Measurements from ENCODE around the gene METTL4. TPM values are rescaled to one million over a fixed set of nuclear protein-coding genes. Genes with fewer than 3 reads are reported as not detected.

METTL4 gene
- total RNA-seq, 1 experiment from 2014 or later = 8.6 TPM

DNA sequence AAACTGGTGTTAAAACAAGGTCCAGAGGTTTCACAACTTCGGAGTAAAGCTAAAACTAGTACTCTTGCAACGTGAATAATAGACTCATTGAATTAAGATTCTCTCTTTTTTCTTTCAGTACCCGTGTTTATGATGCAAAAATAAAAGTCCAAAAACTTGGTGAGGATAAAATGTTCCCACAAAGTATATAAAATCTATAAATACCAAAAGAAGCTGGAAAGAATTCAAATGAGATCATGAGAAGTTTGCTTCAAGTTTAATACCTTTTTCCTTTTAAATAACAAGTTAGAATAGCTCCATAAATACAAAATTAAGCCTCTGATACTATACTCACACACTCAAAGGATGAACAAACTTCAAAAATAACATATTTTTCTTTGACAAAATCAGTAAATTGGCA, 34.0 kb downstream of the METTL4 start:
- no peak overlapping the region for H2AFZ ChIP-seq (ENCODE audit: low read length)
- no peak overlapping the region for H3K27ac ChIP-seq (ENCODE audit: low read length)
- H3K4me2 ChIP-seq (ENCODE audit: low read length) = no peak overlapping the region
- no peaks in the 10 kb centered on the region for H3F3A ChIP-seq (ENCODE audit: low read length, unreplicated experiment)
- intact Hi-C loops (cut with micrococcal nuclease) = loop anchor here (5.0 kb wide), 1 partner anchor 55 kb away; no protein-coding TSS in a partner anchor
- ATAC-seq (no peak), DNase-seq (no peak)
- no peak overlapping the region for H3K9ac ChIP-seq (ENCODE audit: low read length)
- H4K20me1 ChIP-seq (ENCODE audit: low read length) = no peaks in the 10 kb centered on the region
- H3K36me3 ChIP-seq (ENCODE audit: low read depth, low read length) = no peaks in the 10 kb centered on the region
- no peaks in the 10 kb centered on the region for H3K27me3 ChIP-seq (ENCODE audit: low read length)
- TF ChIP-seq EZH2phosphoT487 (IDR thresholded peaks at IDR 0.05; ENCODE audit: borderline replicate concordance, low read length) (no peak), EZH2 (IDR thresholded peaks at IDR 0.05; ENCODE audit: low read length, unreplicated experiment) (no peak)
- TF ChIP-seq, protein P1, sequence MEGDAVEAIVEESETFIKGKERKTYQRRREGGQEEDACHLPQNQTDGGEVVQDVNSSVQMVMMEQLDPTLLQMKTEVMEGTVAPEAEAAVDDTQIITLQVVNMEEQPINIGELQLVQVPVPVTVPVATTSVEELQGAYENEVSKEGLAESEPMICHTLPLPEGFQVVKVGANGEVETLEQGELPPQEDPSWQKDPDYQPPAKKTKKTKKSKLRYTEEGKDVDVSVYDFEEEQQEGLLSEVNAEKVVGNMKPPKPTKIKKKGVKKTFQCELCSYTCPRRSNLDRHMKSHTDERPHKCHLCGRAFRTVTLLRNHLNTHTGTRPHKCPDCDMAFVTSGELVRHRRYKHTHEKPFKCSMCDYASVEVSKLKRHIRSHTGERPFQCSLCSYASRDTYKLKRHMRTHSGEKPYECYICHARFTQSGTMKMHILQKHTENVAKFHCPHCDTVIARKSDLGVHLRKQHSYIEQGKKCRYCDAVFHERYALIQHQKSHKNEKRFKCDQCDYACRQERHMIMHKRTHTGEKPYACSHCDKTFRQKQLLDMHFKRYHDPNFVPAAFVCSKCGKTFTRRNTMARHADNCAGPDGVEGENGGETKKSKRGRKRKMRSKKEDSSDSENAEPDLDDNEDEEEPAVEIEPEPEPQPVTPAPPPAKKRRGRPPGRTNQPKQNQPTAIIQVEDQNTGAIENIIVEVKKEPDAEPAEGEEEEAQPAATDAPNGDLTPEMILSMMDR (conservative IDR thresholded peaks at IDR 0.05; ENCODE audit: low read depth, low read length) = no peak
- H3K9me2 ChIP-seq (replicated peaks; ENCODE audit: low read length) = no peaks in the 10 kb centered on the region
- no peaks in the 10 kb centered on the region for H3K79me2 ChIP-seq (ENCODE audit: low read length)
- BruUV-seq (replicated peaks) = no TSS peak
- POLR2A ChIA-PET (ENCODE audit: unreplicated experiment) = no interaction called here
- H3K4me1 ChIP-seq (ENCODE audit: insufficient read depth, low read length) = peaks cover 16% of the 10 kb centered on the region; the same call in 1 of the 2 replicates
- H3K4me3 ChIP-seq (ENCODE audit: low read length) = no peak overlapping the region
- CTCF ChIA-PET = interaction anchor here (0.6 kb wide), 1 partner anchor 23 kb away, joined by 3 read pairs; no protein-coding TSS in a partner anchor
- no peaks in the 10 kb centered on the region for H3K9me3 ChIP-seq (ENCODE audit: low read length)

DNA sequence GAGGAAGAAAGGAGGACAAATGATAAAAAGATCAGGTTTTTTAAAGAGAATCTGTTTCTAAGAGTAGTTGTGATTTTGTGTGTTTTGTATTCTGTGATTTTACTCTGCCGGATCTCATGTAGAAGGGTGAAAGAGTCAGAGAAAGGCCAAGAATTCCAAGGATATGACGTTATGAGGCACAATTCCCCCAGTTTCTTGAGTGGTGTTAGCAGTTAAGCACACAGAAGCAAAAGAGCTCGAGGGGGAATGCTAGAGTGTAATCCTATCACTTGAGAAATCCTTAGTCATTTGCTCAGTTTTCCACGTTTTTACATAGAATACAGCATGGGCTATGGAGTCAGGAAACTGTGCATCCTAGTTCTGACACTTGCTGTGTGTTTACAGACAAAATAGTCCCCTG, 34.8 kb downstream of the METTL4 start:
- ATAC-seq (peak; percentile 24; the same call in 1 of the 2 replicates), DNase-seq (peak; percentile 18)
- no peaks in the 10 kb centered on the region for H3K27me3 ChIP-seq (ENCODE audit: low read length)
- no TSS peak for BruUV-seq (replicated peaks)
- H3K4me1 ChIP-seq (ENCODE audit: insufficient read depth, low read length) = peaks cover 16% of the 10 kb centered on the region; the same call in 1 of the 2 replicates
- H3K9me3 ChIP-seq (ENCODE audit: low read length) = no peaks in the 10 kb centered on the region
- H3K4me2 ChIP-seq (ENCODE audit: low read length) = no peak overlapping the region
- no peaks in the 10 kb centered on the region for H3K9me2 ChIP-seq (replicated peaks; ENCODE audit: low read length)
- no peaks in the 10 kb centered on the region for H3K36me3 ChIP-seq (ENCODE audit: low read depth, low read length)
- POLR2A ChIA-PET (ENCODE audit: unreplicated experiment) = no interaction called here
- no peak overlapping the region for H3K27ac ChIP-seq (ENCODE audit: low read length)
- no peaks in the 10 kb centered on the region for H4K20me1 ChIP-seq (ENCODE audit: low read length)
- CTCF ChIA-PET = no interaction called here
- H3K9ac ChIP-seq (ENCODE audit: low read length) = no peak overlapping the region
- H3F3A ChIP-seq (ENCODE audit: low read length, unreplicated experiment) = no peaks in the 10 kb centered on the region
- intact Hi-C loops (cut with micrococcal nuclease) = loop anchor here (5.0 kb wide), 1 partner anchor 54 kb away; no protein-coding TSS in a partner anchor
- TF ChIP-seq EZH2phosphoT487 (IDR thresholded peaks at IDR 0.05; ENCODE audit: borderline replicate concordance, low read length) (no peak), EZH2 (IDR thresholded peaks at IDR 0.05; ENCODE audit: low read length, unreplicated experiment) (no peak)
- TF ChIP-seq, protein P1 (conservative IDR thresholded peaks at IDR 0.05; ENCODE audit: low read depth, low read length) = no peak
- no peaks in the 10 kb centered on the region for H3K79me2 ChIP-seq (ENCODE audit: low read length)
- H2AFZ ChIP-seq (ENCODE audit: low read length) = no peak overlapping the region
- no peak overlapping the region for H3K4me3 ChIP-seq (ENCODE audit: low read length)

DNA sequence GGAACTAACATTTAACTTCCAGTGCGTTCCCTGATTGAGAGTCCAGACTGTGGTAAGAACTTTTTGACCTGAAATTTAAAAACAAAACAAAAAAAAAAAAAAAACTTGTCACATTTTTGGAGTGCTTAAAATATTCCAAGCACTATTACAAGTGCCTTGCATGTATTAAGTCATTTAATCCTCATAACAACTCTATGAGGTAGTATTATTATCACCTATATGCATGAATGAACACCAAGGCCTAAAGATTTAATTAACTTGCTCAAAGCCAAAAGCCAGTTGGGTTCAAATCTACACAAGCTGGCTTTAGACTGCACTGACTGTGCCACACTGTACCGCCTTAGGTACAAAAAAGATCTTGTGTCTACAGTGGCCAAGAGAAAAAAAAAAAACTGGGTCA, 35.2 kb downstream of the METTL4 start:
- POLR2A ChIA-PET (ENCODE audit: unreplicated experiment) = no interaction called here
- no peak overlapping the region for H3K9ac ChIP-seq (ENCODE audit: low read length)
- no peaks in the 10 kb centered on the region for H3K9me2 ChIP-seq (replicated peaks; ENCODE audit: low read length)
- H3K27me3 ChIP-seq (ENCODE audit: low read length) = no peaks in the 10 kb centered on the region
- H3K4me1 ChIP-seq (ENCODE audit: insufficient read depth, low read length) = peaks cover 16% of the 10 kb centered on the region; the same call in 1 of the 2 replicates
- H3K4me2 ChIP-seq (ENCODE audit: low read length) = no peak overlapping the region
- intact Hi-C loops (cut with micrococcal nuclease) = loop anchor here (5.0 kb wide), 1 partner anchor 54 kb away; no protein-coding TSS in a partner anchor
- no peaks in the 10 kb centered on the region for H4K20me1 ChIP-seq (ENCODE audit: low read length)
- no peaks in the 10 kb centered on the region for H3K79me2 ChIP-seq (ENCODE audit: low read length)
- H3K4me3 ChIP-seq (ENCODE audit: low read length) = no peak overlapping the region
- H3K36me3 ChIP-seq (ENCODE audit: low read depth, low read length) = no peaks in the 10 kb centered on the region
- ATAC-seq = no peak
- CTCF ChIA-PET = no interaction called here
- no peak overlapping the region for H2AFZ ChIP-seq (ENCODE audit: low read length)
- no TSS peak for BruUV-seq (replicated peaks)
- no peak for DNase-seq
- no peaks in the 10 kb centered on the region for H3F3A ChIP-seq (ENCODE audit: low read length, unreplicated experiment)
- TF ChIP-seq, protein P1 (conservative IDR thresholded peaks at IDR 0.05; ENCODE audit: low read depth, low read length) = no peak
- no peak for TF ChIP-seq EZH2 (IDR thresholded peaks at IDR 0.05; ENCODE audit: low read length, unreplicated experiment)
- TF ChIP-seq EZH2phosphoT487 (IDR thresholded peaks at IDR 0.05; ENCODE audit: borderline replicate concordance, low read length) = no peak
- no peaks in the 10 kb centered on the region for H3K9me3 ChIP-seq (ENCODE audit: low read length)
- no peak overlapping the region for H3K27ac ChIP-seq (ENCODE audit: low read length)
